Karpas-422 (cell line): Measurements from ENCODE around the gene PLD5. TPM values are rescaled to one million over a fixed set of nuclear protein-coding genes. Genes with fewer than 3 reads are reported as not detected.
"Not testable (repeated sequence)": the region's sequence is repeated elsewhere in the genome, so short reads cannot be mapped to it uniquely, and the experiment has no call there.

Source experiments
- DNase-seq: peaks from one replicate; pipeline ENCODE4 v3.0.0-alpha.2; 2015
- H2AFZ ChIP-seq: fragments of 200-600 bp; sonication (generic); 2 replicates; pipeline ENCODE4 v1.6.1; 2014; ENCODE audit warnings: antibody characterized with exemption, low read length, mixed read lengths
- H3K27ac ChIP-seq: fragments of 200-600 bp; sonication (generic); 2 replicates; pipeline ENCODE4 v1.5.1; 2014; ENCODE audit warnings: mild to moderate bottlenecking, low read length, moderate library complexity
- H3K27me3 ChIP-seq: fragments of 200-600 bp; sonication (generic); 2 replicates; pipeline ENCODE4 v1.6.1; 2014; ENCODE audit warnings: low read length, mixed read lengths
- H3K36me3 ChIP-seq: fragments of 200-600 bp; sonication (generic); 2 replicates; pipeline ENCODE4 v1.6.1; 2014; ENCODE audit warnings: low read length, mixed read lengths; ENCODE audit not compliant: insufficient read depth
- H3K4me1 ChIP-seq: fragments of 200-600 bp; sonication (generic); 2 replicates; pipeline ENCODE4 v1.6.1; 2014; ENCODE audit warnings: mild to moderate bottlenecking, low read length, mixed read lengths
- H3K4me2 ChIP-seq: fragments of 200-600 bp; sonication (generic); 2 replicates; pipeline ENCODE4 v1.6.1; 2014; ENCODE audit warnings: low read length, low read depth, mild to moderate bottlenecking; ENCODE audit not compliant: poor library complexity, severe bottlenecking
- H3K4me3 ChIP-seq: fragments of 200-600 bp; sonication (generic); 2 replicates; pipeline ENCODE4 v1.5.1; 2014; ENCODE audit warnings: mild to moderate bottlenecking, antibody characterized with exemption, low read length, mixed read lengths
- H3K79me2 ChIP-seq: fragments of 200-600 bp; sonication (generic); 2 replicates; pipeline ENCODE4 v1.6.1; 2014; ENCODE audit warnings: mild to moderate bottlenecking, low read length, mixed read lengths
- H3K9ac ChIP-seq: fragments of 200-600 bp; sonication (generic); 2 replicates; pipeline ENCODE4 v1.6.0; 2014; ENCODE audit warnings: low read length
- H3K9me2 ChIP-seq: fragments of 200-600 bp; sonication (generic), shearing (Covaris generic); replicated peaks from 2 replicates; pipeline ENCODE4 v1.6.0; 2014; ENCODE audit warnings: mild to moderate bottlenecking, low read length, moderate library complexity; ENCODE audit not compliant: insufficient read depth
- H3K9me3 ChIP-seq: fragments of 300-700, 200-600 bp; sonication (generic); 2 replicates; pipeline ENCODE4 v1.6.1; 2014; ENCODE audit warnings: low read length, mixed read lengths
- H4K20me1 ChIP-seq: fragments of 200-600 bp; sonication (generic); 2 replicates; pipeline ENCODE4 v1.6.1; 2014; ENCODE audit warnings: mild to moderate bottlenecking, antibody characterized with exemption, low read length, low read depth; ENCODE audit not compliant: insufficient read depth
- total RNA-seq: library from RNA; depleted of rRNA; stranded (reverse); fragments of >200 nt; shearing (Covaris generic); gene quantifications from 2 replicates; pipeline ENCODE4 v1.2.3, GENCODE V29; 2014; ENCODE audit warnings: low replicate concordance

The PLD5 gene
- total RNA-seq, 1 experiment from 2014 or later, result not detected

DNA sequence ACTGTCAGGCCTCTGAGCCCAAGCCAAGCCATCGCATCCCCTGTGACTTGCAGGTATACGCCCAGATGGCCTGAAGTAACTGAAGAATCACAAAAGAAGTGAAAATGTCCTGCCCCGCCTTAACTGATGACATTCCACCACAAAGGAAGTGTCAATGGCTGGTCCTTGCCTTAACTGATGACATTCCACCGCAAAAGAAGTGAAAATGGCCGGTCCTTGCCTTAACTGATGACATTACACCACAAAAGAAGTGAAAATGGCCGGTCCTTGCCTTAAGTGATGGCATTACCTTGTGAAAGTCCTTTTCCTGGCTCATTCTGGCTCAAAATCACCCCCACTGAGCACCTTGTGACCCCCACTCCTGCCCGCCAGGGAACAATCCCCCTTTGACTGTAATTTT is 314.2 kb downstream of the PLD5 start:
- not testable (repeated sequence) for H3K36me3 ChIP-seq, H3K27ac ChIP-seq, H3K4me2 ChIP-seq, H3K9ac ChIP-seq, H4K20me1 ChIP-seq, DNase-seq, H3K9me3 ChIP-seq, H2AFZ ChIP-seq, H3K27me3 ChIP-seq, H3K9me2 ChIP-seq, H3K79me2 ChIP-seq, H3K4me3 ChIP-seq, H3K4me1 ChIP-seq

DNA sequence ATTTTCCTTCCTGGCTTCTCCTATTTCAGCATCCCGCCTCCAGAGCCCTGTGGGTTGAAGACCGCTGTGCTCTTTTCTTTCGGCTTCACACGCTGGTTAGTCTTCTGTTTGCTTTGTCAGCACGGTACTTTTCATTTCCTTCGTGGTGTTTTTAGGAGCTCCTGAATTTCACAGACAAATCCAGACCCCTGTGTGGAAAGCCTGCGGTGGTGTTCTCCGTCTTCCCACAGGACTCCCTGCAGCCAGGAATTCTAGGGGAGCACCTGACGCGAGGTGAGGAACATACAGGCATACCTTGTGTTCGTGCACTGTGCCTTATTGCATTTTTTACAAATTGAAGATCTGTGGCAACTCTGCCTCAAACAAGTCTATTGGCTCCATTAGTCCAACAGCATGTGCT is 315.4 kb downstream of the PLD5 start:
- DNase-seq, result no peak
- Histone ChIP-seq H2AFZ (no peak overlapping the region), H3K4me2 (no peak overlapping the region), H3K4me1 (no peaks in the 10 kb centered on the region), H4K20me1 (no peaks in the 10 kb centered on the region), H3K9me3 (no peaks in the 10 kb centered on the region), H3K36me3 (no peaks in the 10 kb centered on the region), H3K27ac (no peak overlapping the region), H3K79me2 (no peaks in the 10 kb centered on the region), H3K9ac (no peak overlapping the region), H3K27me3 (no peaks in the 10 kb centered on the region), H3K4me3 (no peak overlapping the region), H3K9me2 (no peaks in the 10 kb centered on the region)

DNA sequence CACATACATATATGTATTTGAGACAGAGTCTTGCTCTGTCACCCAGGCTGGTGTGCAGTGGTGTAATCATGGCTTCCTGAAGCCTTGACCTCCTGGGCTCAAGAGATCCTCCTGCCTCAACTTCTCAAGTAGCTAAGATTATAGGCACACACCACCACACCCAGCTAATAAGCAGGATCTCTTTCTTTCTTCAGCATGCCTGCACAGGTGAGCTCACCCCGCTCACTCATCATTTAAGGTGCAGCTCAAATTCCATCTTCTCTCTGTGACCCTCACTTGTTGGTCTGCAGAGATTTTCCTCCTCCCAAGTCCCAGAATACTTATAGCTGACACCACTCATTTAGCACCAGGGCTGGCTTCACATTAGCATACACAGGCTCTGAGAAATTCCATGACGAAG is 316.5 kb downstream of the PLD5 start:
- Histone ChIP-seq H3K36me3 (no peaks in the 10 kb centered on the region), H3K9ac (no peak overlapping the region), H3K9me2 (no peaks in the 10 kb centered on the region), H3K4me2 (no peak overlapping the region), H3K4me1 (no peaks in the 10 kb centered on the region), H2AFZ (no peak overlapping the region), H3K79me2 (no peaks in the 10 kb centered on the region), H3K9me3 (no peaks in the 10 kb centered on the region), H4K20me1 (no peaks in the 10 kb centered on the region), H3K27me3 (no peaks in the 10 kb centered on the region), H3K4me3 (no peak overlapping the region), H3K27ac (no peak overlapping the region)
- no peak for DNase-seq

DNA sequence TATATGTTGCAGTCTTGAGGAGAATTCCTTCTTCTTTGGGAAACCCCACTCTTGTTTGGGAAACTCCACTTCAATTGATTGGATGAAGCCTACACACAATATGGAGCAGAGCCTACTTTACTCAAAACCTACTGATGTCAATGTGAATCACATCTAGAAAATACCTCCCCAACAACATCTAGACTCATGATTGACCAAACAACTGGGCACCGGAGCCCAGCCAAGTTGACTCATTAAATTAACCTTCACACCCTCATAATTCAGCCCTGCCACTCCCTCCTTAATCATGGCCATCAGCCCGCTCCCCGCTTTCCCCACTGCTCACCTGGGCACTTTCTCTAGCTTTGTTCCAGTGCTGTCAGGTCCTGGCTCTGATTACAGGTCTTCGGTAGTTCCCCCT is 317.5 kb downstream of the PLD5 start:
- Histone ChIP-seq H3K79me2 (no peaks in the 10 kb centered on the region), H3K9ac (no peak overlapping the region), H3K9me3 (no peaks in the 10 kb centered on the region), H4K20me1 (no peaks in the 10 kb centered on the region), H3K4me1 (no peaks in the 10 kb centered on the region), H3K4me2 (no peak overlapping the region), H3K27ac (no peak overlapping the region), H3K4me3 (no peak overlapping the region), H2AFZ (no peak overlapping the region), H3K27me3 (no peaks in the 10 kb centered on the region), H3K36me3 (no peaks in the 10 kb centered on the region), H3K9me2 (no peaks in the 10 kb centered on the region)
- no peak for DNase-seq

DNA sequence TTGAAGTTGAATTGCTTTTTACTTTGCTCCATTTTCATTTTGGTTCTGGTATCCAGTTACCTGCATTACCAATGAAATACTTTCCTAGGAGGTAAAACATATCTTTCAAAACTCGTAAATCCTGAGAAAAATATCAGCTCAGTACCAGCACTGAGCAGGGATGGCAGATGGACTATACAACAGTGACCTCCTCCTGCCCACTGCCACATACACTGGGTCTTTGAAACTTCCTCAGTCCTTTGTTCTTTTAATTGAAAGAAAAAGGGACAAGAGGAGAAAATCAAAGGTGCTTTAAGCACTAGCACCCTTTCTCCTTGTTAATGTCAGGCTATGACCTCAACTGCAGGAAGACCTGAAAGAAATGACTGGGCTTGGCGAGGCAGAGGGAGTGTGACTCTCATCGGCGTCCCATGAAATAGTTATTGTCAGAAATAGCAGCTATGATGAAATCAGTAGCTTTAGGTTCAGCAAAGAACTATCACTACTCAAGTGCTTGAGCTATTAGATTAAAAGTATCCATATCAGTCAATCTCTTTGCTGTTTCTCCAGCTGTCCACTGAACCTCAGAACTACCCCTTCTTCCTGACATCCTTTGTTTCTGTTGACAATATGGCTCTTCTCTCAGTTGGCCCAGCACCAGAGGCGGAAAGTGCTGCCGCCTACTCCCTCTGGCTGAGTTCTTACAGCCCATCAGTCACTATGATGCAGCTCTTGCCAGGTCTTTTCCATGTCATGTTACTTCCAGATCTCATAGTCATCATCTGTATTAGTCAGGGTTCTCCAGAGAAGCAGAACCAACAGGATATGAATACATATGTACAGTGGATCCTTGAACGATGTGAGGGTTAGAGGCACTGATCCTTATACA is 318.6 kb downstream of the PLD5 start:
- Histone ChIP-seq H2AFZ (no peak overlapping the region), H3K4me1 (no peaks in the 10 kb centered on the region), H3K79me2 (no peaks in the 10 kb centered on the region), H4K20me1 (no peaks in the 10 kb centered on the region), H3K9ac (no peak overlapping the region), H3K27ac (no peak overlapping the region), H3K4me2 (no peak overlapping the region), H3K4me3 (no peak overlapping the region), H3K36me3 (no peaks in the 10 kb centered on the region), H3K27me3 (no peaks in the 10 kb centered on the region), H3K9me3 (no peaks in the 10 kb centered on the region), H3K9me2 (no peaks in the 10 kb centered on the region)
- no peak for DNase-seq

DNA sequence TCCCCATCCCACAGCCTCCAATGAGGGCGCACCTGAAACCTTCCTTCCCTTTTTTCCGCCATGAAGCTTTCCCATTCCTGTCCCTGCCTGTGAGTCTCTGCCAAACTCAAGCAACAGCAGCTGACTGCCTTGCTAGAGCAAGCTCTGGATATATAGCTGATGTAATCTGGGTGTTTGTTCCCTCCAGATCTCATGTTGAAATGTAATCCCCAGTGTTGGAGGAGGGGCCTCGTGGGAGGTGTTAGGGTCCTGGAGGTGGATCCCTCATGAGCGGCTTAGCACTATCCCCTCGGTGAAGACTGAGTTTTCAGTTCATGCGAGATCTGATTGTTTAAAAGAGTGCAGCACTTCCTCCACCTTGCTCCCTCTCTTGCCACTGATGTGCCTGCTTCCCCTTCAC is 321.2 kb downstream of the PLD5 start:
- DNase-seq, result no peak
- no peak overlapping the region for H3K4me3 ChIP-seq
- no peaks in the 10 kb centered on the region for H3K36me3 ChIP-seq
- H3K4me2 ChIP-seq, result no peak overlapping the region
- H3K9ac ChIP-seq, result no peak overlapping the region
- no peaks in the 10 kb centered on the region for H3K27me3 ChIP-seq
- H3K9me3 ChIP-seq, result no peaks in the 10 kb centered on the region
- H3K27ac ChIP-seq, result no peak overlapping the region
- H3K79me2 ChIP-seq, result no peaks in the 10 kb centered on the region
- H3K9me2 ChIP-seq, result no peaks in the 10 kb centered on the region
- no peak overlapping the region for H2AFZ ChIP-seq
- no peaks in the 10 kb centered on the region for H4K20me1 ChIP-seq
- H3K4me1 ChIP-seq, result no peaks in the 10 kb centered on the region

DNA sequence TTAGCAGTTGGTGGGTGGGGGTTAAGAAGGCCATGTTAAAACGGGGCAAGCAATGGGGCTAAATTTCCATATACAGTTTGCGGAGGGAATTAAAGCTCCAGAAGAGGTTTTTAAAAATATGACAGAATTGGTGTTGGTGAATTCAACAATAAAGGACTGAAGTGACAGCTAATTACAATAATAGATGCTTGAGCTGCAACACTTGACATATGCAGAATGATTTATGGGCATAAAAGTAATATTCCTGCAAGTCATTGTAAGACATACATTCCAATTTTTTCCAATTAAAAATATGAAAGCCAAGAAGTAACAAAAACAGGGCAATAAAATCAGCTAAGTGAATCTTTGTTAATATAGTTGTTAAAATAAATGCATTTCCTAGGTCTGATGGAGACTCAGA is 323.4 kb downstream of the PLD5 start:
- H3K79me2 ChIP-seq, result no peaks in the 10 kb centered on the region
- H3K27me3 ChIP-seq, result no peaks in the 10 kb centered on the region
- no peak overlapping the region for H3K27ac ChIP-seq
- H3K4me2 ChIP-seq, result no peak overlapping the region
- H3K9me2 ChIP-seq, result no peaks in the 10 kb centered on the region
- no peaks in the 10 kb centered on the region for H4K20me1 ChIP-seq
- no peak overlapping the region for H3K9ac ChIP-seq
- H2AFZ ChIP-seq, result no peak overlapping the region
- no peak for DNase-seq
- H3K9me3 ChIP-seq, result no peaks in the 10 kb centered on the region
- no peaks in the 10 kb centered on the region for H3K36me3 ChIP-seq
- no peak overlapping the region for H3K4me3 ChIP-seq
- no peaks in the 10 kb centered on the region for H3K4me1 ChIP-seq

DNA sequence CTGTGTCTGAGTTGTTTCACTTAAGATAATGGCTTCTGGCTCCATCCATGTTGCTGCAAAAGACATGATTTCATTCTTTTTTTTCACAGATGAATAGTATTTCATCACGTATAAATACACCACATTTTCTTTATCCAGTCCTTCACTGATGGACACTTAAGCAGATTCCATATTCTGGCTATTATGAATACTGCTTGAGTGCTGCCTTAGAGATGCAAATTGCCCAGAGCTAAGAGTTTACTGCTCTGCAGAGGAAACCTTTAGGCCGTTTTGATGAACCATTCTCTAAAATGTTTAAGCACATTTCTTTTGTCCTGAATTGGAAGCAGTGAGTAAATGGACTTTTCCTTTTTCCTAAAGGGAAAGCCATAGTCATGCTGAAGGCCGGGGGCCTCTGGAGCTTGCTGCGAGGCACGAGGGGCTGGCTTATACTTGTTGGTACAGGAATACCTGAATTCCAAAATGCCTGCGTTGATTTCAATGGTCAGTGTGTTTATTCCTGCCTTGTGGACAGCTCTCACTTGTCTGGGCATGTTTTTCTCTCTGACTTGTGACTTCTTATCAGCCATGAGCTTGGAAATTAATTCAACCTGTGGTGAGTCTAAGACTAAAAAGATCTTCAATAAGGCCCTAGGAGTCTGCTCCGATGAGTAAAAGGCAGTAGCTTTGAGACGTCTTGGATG is 324.6 kb downstream of the PLD5 start:
- no peak overlapping the region for H3K9ac ChIP-seq
- H3K4me1 ChIP-seq, result no peaks in the 10 kb centered on the region
- no peaks in the 10 kb centered on the region for H3K79me2 ChIP-seq
- no peak overlapping the region for H3K4me2 ChIP-seq
- no peaks in the 10 kb centered on the region for H3K9me2 ChIP-seq
- no peak overlapping the region for H3K4me3 ChIP-seq
- H3K36me3 ChIP-seq, result no peaks in the 10 kb centered on the region
- no peaks in the 10 kb centered on the region for H4K20me1 ChIP-seq
- H3K9me3 ChIP-seq, result no peaks in the 10 kb centered on the region
- no peak for DNase-seq
- no peak overlapping the region for H3K27ac ChIP-seq
- no peak overlapping the region for H2AFZ ChIP-seq
- no peaks in the 10 kb centered on the region for H3K27me3 ChIP-seq
